ENCODE data around the gene LRRTM2. TPM values are rescaled to one million over a fixed set of nuclear protein-coding genes. Genes with fewer than 3 reads are reported as not detected.

The LRRTM2 gene
- total and polyA plus RNA-seq, 10 donors: 0.02 to 3.9 (median 1.0) TPM

- no peaks in the 10 kb centered on the region for H3K9me3 ChIP-seq
- DNase-seq: no peak
- no peaks in the 10 kb centered on the region for H3K27me3 ChIP-seq (replicated peaks in 1 of 7)
- WGBS, 5 donors: 84 to 97% (median 89%) methylated on average over 1 of the region's 1 CpG
- peaks cover 0 to 45% (median 0%) of the 10 kb centered on the region in 6 donors for H3K36me3 ChIP-seq
- no peak overlapping the region for H3K4me3 ChIP-seq
- TF ChIP-seq POLR2A (IDR thresholded peaks at IDR 0.05) (no peak), CTCF (IDR thresholded peaks at IDR 0.05 in 8 of 11, conservative IDR thresholded peaks at IDR 0.05 in 3 of 11) (no peak), POLR2AphosphoS5 (IDR thresholded peaks at IDR 0.05) (no peak)
- no peak overlapping the region for H3K27ac ChIP-seq
- intact Hi-C loops (cut with DNase I; ENCODE audit: low total_unique reads): no loop called here
- peaks cover 0 to 38% (median 3%) of the 10 kb centered on the region in 6 donors for H3K4me1 ChIP-seq
Measured at GRCh38 chr5:138898299-138898698, 23.2 kb upstream of the LRRTM2 start.

- intact Hi-C loops (cut with DNase I; ENCODE audit: low total_unique reads): no loop called here
- Histone ChIP-seq H3K9me3 (peaks cover 0 to 3% (median 1%) of the 10 kb centered on the region in 8 donors), H3K27ac (no peak overlapping the region), H3K27me3 (replicated peaks in 1 of 7) (no peaks in the 10 kb centered on the region), H3K4me1 (peaks cover 0 to 24% (median 3%) of the 10 kb centered on the region in 6 donors), H3K36me3 (peaks cover 0 to 50% (median 2%) of the 10 kb centered on the region in 6 donors), H3K4me3 (no peak overlapping the region)
- 70 to 93% (median 84%) methylated on average over 1 of the region's 1 CpG for WGBS, 5 donors
- DNase-seq: no peak
- TF ChIP-seq POLR2AphosphoS5 (IDR thresholded peaks at IDR 0.05) (no peak), CTCF (IDR thresholded peaks at IDR 0.05 in 8 of 11, conservative IDR thresholded peaks at IDR 0.05 in 3 of 11) (no peak), POLR2A (IDR thresholded peaks at IDR 0.05) (no peak)
Measured at GRCh38 chr5:138895918-138896317, 20.8 kb upstream of the LRRTM2 start.

DNA sequence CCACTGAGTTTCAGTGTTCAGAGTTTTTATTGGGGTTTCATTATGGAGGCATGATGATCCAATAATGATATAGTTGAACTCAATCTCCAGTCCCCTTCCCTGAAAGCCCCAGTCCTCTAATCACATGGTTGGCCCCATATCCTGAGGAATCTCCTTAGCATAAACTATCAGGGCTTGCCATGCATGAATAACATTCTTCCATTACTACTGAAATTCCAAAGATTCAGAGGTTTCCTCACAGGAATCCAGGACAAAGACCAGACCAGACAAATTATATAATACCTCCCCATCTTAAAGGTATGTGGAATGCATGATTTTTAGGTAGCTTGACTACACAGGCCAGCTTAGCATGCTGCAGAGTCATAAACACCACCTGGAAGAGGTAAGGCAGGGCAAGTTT is 15.5 kb upstream of the LRRTM2 start:
- Histone ChIP-seq H3K9me3 (peaks cover 0 to 22% (median 17%) of the 10 kb centered on the region in 8 donors), H3K4me3 (no peak overlapping the region), H3K4me1 (peaks cover 0 to 5% (median 0%) of the 10 kb centered on the region in 6 donors), H3K27ac (no peak overlapping the region), H3K36me3 (peaks cover 3 to 79% (median 39%) of the 10 kb centered on the region in 6 donors), H3K27me3 (replicated peaks in 1 of 7) (no peaks in the 10 kb centered on the region)
- intact Hi-C loops (cut with DNase I; ENCODE audit: low total_unique reads): no loop called here
- DNase-seq: no peak
- TF ChIP-seq POLR2A (IDR thresholded peaks at IDR 0.05): no peak
- TF ChIP-seq POLR2AphosphoS5 (IDR thresholded peaks at IDR 0.05): no peak
- TF ChIP-seq CTCF (IDR thresholded peaks at IDR 0.05 in 8 of 11, conservative IDR thresholded peaks at IDR 0.05 in 3 of 11): no peak

DNA sequence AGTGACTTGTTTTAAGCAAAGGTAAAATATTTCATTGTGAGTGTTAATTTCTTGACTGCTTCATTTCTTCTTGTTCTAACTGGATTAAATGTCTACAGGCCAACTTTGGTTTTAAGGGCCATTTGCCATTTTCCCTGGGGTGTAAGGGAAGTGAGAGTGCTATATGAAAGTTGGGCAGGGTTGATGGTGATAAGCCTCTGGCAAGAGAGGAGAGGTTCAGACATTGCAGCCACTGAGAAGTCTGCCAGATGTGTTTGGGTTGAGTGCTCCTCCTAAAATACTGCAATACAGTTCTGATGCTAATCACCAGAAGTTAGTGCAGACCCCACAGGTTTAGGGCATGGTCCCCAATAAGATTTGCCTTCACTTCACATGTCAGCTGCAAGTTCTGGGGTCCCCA is 14.9 kb upstream of the LRRTM2 start:
- H3K27me3 ChIP-seq (replicated peaks in 1 of 7): no peaks in the 10 kb centered on the region
- no peak overlapping the region for H3K4me3 ChIP-seq
- peaks cover 3 to 79% (median 39%) of the 10 kb centered on the region in 6 donors for H3K36me3 ChIP-seq
- no peak for TF ChIP-seq POLR2AphosphoS5 (IDR thresholded peaks at IDR 0.05)
- TF ChIP-seq POLR2A (IDR thresholded peaks at IDR 0.05): no peak
- no peak for TF ChIP-seq CTCF (IDR thresholded peaks at IDR 0.05 in 8 of 11, conservative IDR thresholded peaks at IDR 0.05 in 3 of 11)
- intact Hi-C loops (cut with DNase I; ENCODE audit: low total_unique reads): no loop called here
- no peak for DNase-seq
- H3K27ac ChIP-seq: no peak overlapping the region
- peaks cover 0 to 22% (median 17%) of the 10 kb centered on the region in 8 donors for H3K9me3 ChIP-seq
- peaks cover 0 to 5% (median 0%) of the 10 kb centered on the region in 6 donors for H3K4me1 ChIP-seq
